GM12801 (cell line): Measurements from ENCODE around the gene FHIT.

Source experiments
- CTCF ChIP-seq: IDR thresholded peaks from one replicate; pipeline ENCODE4 v1.5.1; 2011; ENCODE audit warnings: control low read depth; ENCODE audit not compliant: insufficient read length; ENCODE audit errors: extremely low read depth

Gene FHIT

GRCh38 chr3:60835796-60836195, 415.5 kb downstream of the FHIT start:
- no peak for TF ChIP-seq CTCF

GRCh38 chr3:60829058-60829457, 422.2 kb downstream of the FHIT start:
- TF ChIP-seq CTCF = no peak

GRCh38 chr3:60827666-60828065, 423.6 kb downstream of the FHIT start:
- no peak for TF ChIP-seq CTCF

GRCh38 chr3:60826511-60826910, 424.7 kb downstream of the FHIT start:
- no peak for TF ChIP-seq CTCF

GRCh38 chr3:60812502-60812901, 438.8 kb downstream of the FHIT start:
- TF ChIP-seq CTCF = no peak

GRCh38 chr3:60810881-60811280, 440.4 kb downstream of the FHIT start:
- no peak for TF ChIP-seq CTCF

GRCh38 chr3:60809857-60810610, 441.2 kb downstream of the FHIT start:
- TF ChIP-seq CTCF = no peak
